Ishikawa (cell line): ENCODE data around the gene SLC10A7.

Experiments used
- CREB1 ChIP-seq: IDR thresholded peaks from 2 replicates; pipeline ENCODE4 v1.6.1; 2012; ENCODE audit warnings: low read depth
- EGR1 ChIP-seq: IDR thresholded peaks from 2 replicates; pipeline ENCODE4 v1.6.1; 2012
- EP300 ChIP-seq: IDR thresholded peaks from 2 replicates; pipeline ENCODE4 v1.6.1; 2012; ENCODE audit warnings: borderline replicate concordance
- FOXM1 ChIP-seq: IDR thresholded peaks from 2 replicates; pipeline ENCODE4 v1.6.1; 2012; ENCODE audit warnings: low read depth, borderline replicate concordance
- MAX ChIP-seq: IDR thresholded peaks from 2 replicates; pipeline ENCODE4 v1.6.1; 2012
- NFIC ChIP-seq: IDR thresholded peaks from 2 replicates; pipeline ENCODE4 v1.6.1; 2012
- RAD21 ChIP-seq: IDR thresholded peaks from 2 replicates; pipeline ENCODE4 v1.6.1; 2012; ENCODE audit warnings: low read depth
- REST ChIP-seq: IDR thresholded peaks from 2 replicates; pipeline ENCODE4 v1.6.1; 2012; ENCODE audit warnings: low read depth, mild to moderate bottlenecking
- TAF1 ChIP-seq: IDR thresholded peaks from 2 replicates; pipeline ENCODE4 v1.6.1; 2012; ENCODE audit warnings: low read depth, mild to moderate bottlenecking
- TCF12 ChIP-seq: IDR thresholded peaks from 2 replicates; pipeline ENCODE4 v1.6.1; 2012; ENCODE audit warnings: low read depth
- TEAD4 ChIP-seq: IDR thresholded peaks from 2 replicates; pipeline ENCODE4 v1.6.1; 2012
- USF1 ChIP-seq: IDR thresholded peaks from 2 replicates; pipeline ENCODE4 v1.6.1; 2012
- YY1 ChIP-seq: IDR thresholded peaks from 2 replicates; pipeline ENCODE4 v1.6.1; 2012; ENCODE audit warnings: low read depth
- ZBTB7A ChIP-seq: IDR thresholded peaks from 2 replicates; pipeline ENCODE4 v1.6.1; 2012; ENCODE audit warnings: low read depth

- TF ChIP-seq TEAD4 (no peak), EP300 (no peak), REST (no peak), EGR1 (no peak), MAX (no peak), RAD21 (no peak), NFIC (no peak), TCF12 (no peak), FOXM1 (no peak), CREB1 (no peak), ZBTB7A (no peak), YY1 (no peak), TAF1 (no peak), USF1 (no peak)
Observed at GRCh38 chr4:146443525-146443924, 78.2 kb downstream of the SLC10A7 start.
